Testis (tissue), 3 donors: Measurements from ENCODE around the gene GEMIN2. TPM values are rescaled to one million over a fixed set of nuclear protein-coding genes. Genes with fewer than 3 reads are reported as not detected.

Source experiments
- DNase-seq: peaks from one replicate; pipeline ENCODE4 v3.0.0-alpha.2; 2019
- H3K27ac ChIP-seq, 2 donors: fragments of 200-600 bp; sonication (generic); one replicate each; pipeline ENCODE4 v1.5.1; 2019
- H3K27me3 ChIP-seq: fragments of 200-600 bp; sonication (generic); one replicate; pipeline ENCODE4 v1.5.1; 2019
- H3K36me3 ChIP-seq: fragments of 200-600 bp; sonication (generic); one replicate; pipeline ENCODE4 v1.5.1; 2017; ENCODE audit warnings: low read depth; ENCODE audit errors: missing control alignments
- H3K4me1 ChIP-seq: fragments of 200-600 bp; sonication (generic); one replicate; pipeline ENCODE4 v1.5.1; 2019
- H3K4me3 ChIP-seq, 2 donors: fragments of 200-600 bp; sonication (generic); one replicate each; pipeline ENCODE4 v1.5.1; 2017 to 2019
- H3K9me3 ChIP-seq: fragments of 200-600 bp; sonication (generic); one replicate; pipeline ENCODE4 v1.5.1; 2017
- POLR2A ChIP-seq: fragments of 450-650 bp; IDR thresholded peaks from one replicate; pipeline ENCODE4 v1.6.1; 2017; ENCODE audit warnings: antibody characterized with exemption, mild to moderate bottlenecking, moderate library complexity
- WGBS, 2 donors: methylation state at CpG; one replicate each; pipeline ENCODE4 v1.1.5; 2018; 5-methylcytosine and 5-hydroxymethylcytosine counted together
- intact Hi-C: fragments of 100-400 bp; cut with DNase I; formaldehyde crosslinking; loops from one replicate; pipeline ENCODE4 v1.15.1; 2023; ENCODE audit warnings: low total_unique reads
- polyA plus RNA-seq: library from polyadenylated mRNA; stranded (reverse); fragments of 350-450 nt; fragmentation: Illumina TruSeq; extraction: RNeasy Lipid Tissue Mini Kit (QIAGEN cat#74804); gene quantifications from one replicate; pipeline ENCODE4 v1.2.3, GENCODE V29; 2014; ENCODE audit warnings: low read depth, low replicate concordance; ENCODE audit not compliant: insufficient read depth
- total RNA-seq, 2 donors: library from RNA; depleted of rRNA; stranded (reverse); fragments of >200 nt; gene quantifications; one replicate each; pipeline ENCODE4 v1.2.3, GENCODE V29; 2016
- TF ChIP-seq, protein P1 (sequence below), 3 experiments: fragments of 450-650 bp in 2 of 3; fragments of 200-600 bp in 1 of 3; sonication (generic) in 1 of 3; IDR thresholded peaks; one replicate each; pipeline ENCODE4 v1.5.1; 2016 to 2019; ENCODE audit warnings: antibody characterized with exemption in 3 of 3, mild to moderate bottlenecking in 2 of 3, moderate library complexity in 1 of 3

The GEMIN2 gene
- total and polyA plus RNA-seq, 3 donors from 2014 or later: 23.1 to 36.7 (median 28.4) TPM

DNA sequence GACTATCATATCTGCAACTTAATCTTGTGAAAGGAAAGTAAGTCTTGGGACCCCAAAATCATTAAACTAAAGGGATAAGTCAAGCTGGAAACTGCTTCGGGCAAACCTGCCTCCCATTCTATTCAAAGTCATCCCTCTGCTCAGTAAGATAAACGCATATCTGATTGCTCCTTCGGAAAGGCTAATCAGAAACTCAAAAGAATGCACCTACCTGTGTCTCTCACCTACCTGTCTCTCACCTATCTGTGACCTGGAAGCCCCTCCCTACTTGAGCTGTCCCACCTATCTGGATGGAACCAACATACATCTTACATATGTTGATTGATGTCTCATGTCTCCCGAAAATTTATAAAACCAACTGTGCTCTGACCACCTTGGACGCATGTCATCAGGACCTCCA is 31.0 kb upstream of the GEMIN2 start:
- intact Hi-C loops: no loop called here
- DNase-seq: no peak
- no peak overlapping the region for H3K4me3 ChIP-seq
- no peaks in the 10 kb centered on the region for H3K4me1 ChIP-seq
- WGBS, 2 donors: 71 to 85% methylated on average over 5 of the region's 5 CpGs
- no peaks in the 10 kb centered on the region for H3K27me3 ChIP-seq
- H3K27ac ChIP-seq: no peak overlapping the region
- no peaks in the 10 kb centered on the region for H3K9me3 ChIP-seq
- no peak for TF ChIP-seq POLR2A
- TF ChIP-seq, protein P1, sequence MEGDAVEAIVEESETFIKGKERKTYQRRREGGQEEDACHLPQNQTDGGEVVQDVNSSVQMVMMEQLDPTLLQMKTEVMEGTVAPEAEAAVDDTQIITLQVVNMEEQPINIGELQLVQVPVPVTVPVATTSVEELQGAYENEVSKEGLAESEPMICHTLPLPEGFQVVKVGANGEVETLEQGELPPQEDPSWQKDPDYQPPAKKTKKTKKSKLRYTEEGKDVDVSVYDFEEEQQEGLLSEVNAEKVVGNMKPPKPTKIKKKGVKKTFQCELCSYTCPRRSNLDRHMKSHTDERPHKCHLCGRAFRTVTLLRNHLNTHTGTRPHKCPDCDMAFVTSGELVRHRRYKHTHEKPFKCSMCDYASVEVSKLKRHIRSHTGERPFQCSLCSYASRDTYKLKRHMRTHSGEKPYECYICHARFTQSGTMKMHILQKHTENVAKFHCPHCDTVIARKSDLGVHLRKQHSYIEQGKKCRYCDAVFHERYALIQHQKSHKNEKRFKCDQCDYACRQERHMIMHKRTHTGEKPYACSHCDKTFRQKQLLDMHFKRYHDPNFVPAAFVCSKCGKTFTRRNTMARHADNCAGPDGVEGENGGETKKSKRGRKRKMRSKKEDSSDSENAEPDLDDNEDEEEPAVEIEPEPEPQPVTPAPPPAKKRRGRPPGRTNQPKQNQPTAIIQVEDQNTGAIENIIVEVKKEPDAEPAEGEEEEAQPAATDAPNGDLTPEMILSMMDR (IDR thresholded peaks at IDR 0.05): no peak
- no peaks in the 10 kb centered on the region for H3K36me3 ChIP-seq

DNA sequence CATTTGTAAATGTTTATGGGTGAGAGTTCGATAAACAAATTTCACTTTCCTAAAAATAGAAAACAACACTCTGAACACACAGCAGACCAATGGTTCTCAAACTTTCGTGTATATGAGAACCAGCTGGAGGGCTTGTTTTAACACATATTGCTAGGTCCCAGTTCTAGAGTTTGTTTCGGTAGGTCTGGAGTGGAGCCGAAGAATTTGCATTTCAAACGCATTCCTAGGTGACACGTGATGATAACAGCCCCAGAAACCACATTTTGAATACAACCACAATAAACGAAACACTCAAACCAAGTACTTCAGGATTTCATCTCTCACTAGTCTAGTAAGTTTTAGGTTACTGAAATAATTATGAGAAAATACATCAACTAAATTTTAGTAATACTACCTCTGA is 28.2 kb upstream of the GEMIN2 start:
- WGBS, 2 donors: 89 to 93% methylated on average over 7 of the region's 7 CpGs
- no peak for DNase-seq
- Histone ChIP-seq H3K27ac (no peak overlapping the region), H3K4me1 (no peaks in the 10 kb centered on the region), H3K9me3 (no peaks in the 10 kb centered on the region), H3K4me3 (no peak overlapping the region), H3K36me3 (no peaks in the 10 kb centered on the region), H3K27me3 (no peaks in the 10 kb centered on the region)
- intact Hi-C loops: no loop called here
- TF ChIP-seq POLR2A: no peak
- TF ChIP-seq, protein P1 (IDR thresholded peaks at IDR 0.05): no peak

DNA sequence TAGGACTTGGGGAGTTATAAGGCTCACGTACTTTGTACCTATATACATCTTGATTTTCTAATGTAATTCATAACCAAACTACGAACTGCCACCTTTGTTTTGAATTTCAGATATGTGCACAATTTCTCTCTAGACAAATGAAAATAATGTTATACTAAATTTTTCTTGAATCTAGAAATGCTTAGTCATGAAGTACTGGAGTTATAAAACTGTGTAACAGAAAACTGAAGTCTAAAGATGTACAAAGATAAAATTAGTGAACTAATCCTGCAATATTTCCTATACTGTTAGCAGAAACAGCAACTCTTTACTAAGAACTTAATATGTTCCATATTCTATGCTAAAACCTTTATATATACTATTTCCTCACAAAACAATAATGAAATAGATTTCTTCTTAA is 26.6 kb upstream of the GEMIN2 start:
- no peaks in the 10 kb centered on the region for H3K27me3 ChIP-seq
- no peaks in the 10 kb centered on the region for H3K9me3 ChIP-seq
- H3K4me3 ChIP-seq: no peak overlapping the region
- intact Hi-C loops: no loop called here
- DNase-seq: no peak
- H3K27ac ChIP-seq: no peak overlapping the region
- 77% methylated on average over 2 of the region's 2 CpGs for WGBS, 2 donors
- H3K4me1 ChIP-seq: no peaks in the 10 kb centered on the region
- H3K36me3 ChIP-seq: no peaks in the 10 kb centered on the region
- TF ChIP-seq, protein P1 (IDR thresholded peaks at IDR 0.05): no peak
- TF ChIP-seq POLR2A: no peak

DNA sequence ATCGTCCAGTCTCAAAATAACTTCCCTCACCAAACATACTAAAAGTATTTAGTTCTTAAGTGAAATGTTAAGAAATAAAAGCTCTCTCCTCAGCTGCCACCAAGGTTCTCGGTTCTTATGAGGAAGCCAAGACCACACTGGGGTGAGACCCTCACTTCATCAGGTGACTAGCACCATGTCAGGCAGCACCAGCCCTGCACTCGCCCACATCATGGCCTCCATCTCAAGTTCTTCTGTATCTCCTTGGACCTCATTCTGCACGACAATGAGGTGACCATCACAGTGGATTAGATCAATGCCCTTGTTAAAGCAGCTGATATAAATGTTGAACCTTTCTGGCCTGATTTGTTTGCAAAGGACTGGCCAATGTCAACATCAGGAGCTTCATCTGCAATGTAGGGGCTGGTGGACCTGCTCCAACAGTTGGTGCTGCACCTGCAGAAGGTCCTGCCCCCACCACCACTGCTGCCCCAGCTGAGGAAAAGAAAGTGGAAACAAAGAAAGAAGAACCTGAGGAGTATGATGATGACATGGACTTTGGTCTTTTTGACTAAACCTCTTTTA is 23.5 kb upstream of the GEMIN2 start:
- H3K9me3 ChIP-seq: no peaks in the 10 kb centered on the region
- H3K36me3 ChIP-seq: no peaks in the 10 kb centered on the region
- H3K27ac ChIP-seq: no peak overlapping the region
- intact Hi-C loops: no loop called here
- no peaks in the 10 kb centered on the region for H3K4me1 ChIP-seq
- H3K27me3 ChIP-seq: no peaks in the 10 kb centered on the region
- WGBS, 2 donors: 88 to 94% methylated on average over 4 of the region's 4 CpGs
- TF ChIP-seq, protein P1 (IDR thresholded peaks at IDR 0.05): no peak
- no peak for TF ChIP-seq POLR2A
- no peak for DNase-seq
- H3K4me3 ChIP-seq: no peak overlapping the region

DNA sequence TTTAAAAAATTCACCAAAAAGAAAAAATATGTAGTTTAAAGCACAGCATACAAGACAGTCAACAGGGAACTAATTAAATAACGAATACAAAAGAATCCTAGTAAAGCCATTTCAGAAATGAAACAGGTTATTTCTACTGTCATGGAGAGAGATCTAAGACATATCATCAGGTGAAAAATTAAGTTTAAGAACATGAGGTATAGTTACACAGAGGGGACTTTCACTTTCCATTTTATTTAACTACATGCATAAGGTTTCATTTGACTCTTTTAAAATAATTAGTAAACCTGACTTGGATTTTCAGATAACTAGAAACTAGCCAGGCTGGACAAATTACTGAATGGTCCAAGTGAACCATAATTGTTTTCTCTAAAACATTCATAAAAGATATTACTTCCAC is 22.4 kb upstream of the GEMIN2 start:
- WGBS, 2 donors: 74 to 86% methylated on average over 1 of the region's 1 CpG
- no peak for DNase-seq
- intact Hi-C loops: no loop called here
- Histone ChIP-seq H3K4me3 (no peak overlapping the region), H3K27me3 (no peaks in the 10 kb centered on the region), H3K9me3 (no peaks in the 10 kb centered on the region), H3K27ac (no peak overlapping the region), H3K36me3 (no peaks in the 10 kb centered on the region), H3K4me1 (no peaks in the 10 kb centered on the region)
- TF ChIP-seq POLR2A: no peak
- TF ChIP-seq, protein P1 (IDR thresholded peaks at IDR 0.05): no peak
